HAP-1 (cell line): ENCODE measurements around the gene DOK5.
"Not testable (repeated sequence)": the region's sequence is repeated elsewhere in the genome, so short reads cannot be mapped to it uniquely, and the experiment has no call there.

Experiments
- DNase-seq, 2 experiments: peaks; one replicate each; pipeline ENCODE4 v3.0.0-alpha.2; 2016 to 2020; ENCODE audit warnings: low spot score in 2 of 2
- H3K27me3 ChIP-seq: fragments of 250-450 bp; sonication (Bioruptor Pico); 2 replicates; pipeline ENCODE4 v1.5.1; 2020; ENCODE audit warnings: low read depth, mild to moderate bottlenecking, moderate library complexity
- H3K36me3 ChIP-seq: fragments of 250-450 bp; sonication (Bioruptor Pico); replicated peaks from 2 replicates; pipeline ENCODE4 v1.5.1; 2020; ENCODE audit warnings: mild to moderate bottlenecking
- H3K4me1 ChIP-seq: fragments of 250-450 bp; sonication (Bioruptor Pico); 2 replicates; pipeline ENCODE4 v1.5.1; 2020; ENCODE audit warnings: mild to moderate bottlenecking
- H3K4me3 ChIP-seq: fragments of 250-450 bp; sonication (Bioruptor Pico); 2 replicates; pipeline ENCODE4 v1.5.1; 2020; ENCODE audit warnings: mild to moderate bottlenecking, moderate library complexity
- H3K9me3 ChIP-seq: fragments of 250-450 bp; sonication (Bioruptor Pico); 2 replicates; pipeline ENCODE4 v1.5.1; 2020; ENCODE audit warnings: mild to moderate bottlenecking, moderate library complexity
- in situ Hi-C: fragments of 300-500 bp; cut with MboI; formaldehyde crosslinking; loops from 3 replicates; pipeline ENCODE4 v1.14.3; 2020; ENCODE audit warnings: low sequenced_read_pairs, inconsistent platforms, mixed read lengths

DOK5 gene

GRCh38 chr20:54475334-54476168 lies at the start of gene DOK5:
Gene DOK5 (plus strand): TSS chr20:54475593. CDS start chr20:54475947, 354 bp downstream.
- no peak within 1 kb of the TSS; the same call in 1 of the 2 replicates for H3K4me3 ChIP-seq
- in situ Hi-C loops, result no loop called here

DNA sequence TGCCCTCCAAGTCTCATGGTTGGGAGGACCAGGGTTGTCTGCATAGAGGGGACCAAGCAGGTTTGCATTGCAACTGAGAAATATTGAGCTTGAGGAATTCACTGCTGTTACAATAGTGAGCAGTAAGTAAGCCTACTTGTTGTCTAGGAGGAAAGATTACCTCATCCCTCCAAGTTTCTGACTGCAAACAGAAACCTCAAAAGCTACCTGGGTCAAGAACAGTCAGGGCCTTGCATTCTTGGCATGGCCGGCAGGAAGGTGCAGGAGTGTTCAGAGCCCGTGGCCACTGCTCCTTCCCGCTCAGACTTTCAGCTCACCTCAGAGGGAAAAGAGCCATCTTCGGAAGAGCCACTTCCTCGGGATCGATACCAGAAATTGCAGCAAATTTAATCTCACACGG lies 46.0 kb upstream of the DOK5 start:
- Histone ChIP-seq H3K4me1 (no peaks in the 10 kb centered on the region), H3K36me3 (no peaks in the 10 kb centered on the region), H3K4me3 (no peak overlapping the region), H3K27me3 (no peaks in the 10 kb centered on the region), H3K9me3 (no peaks in the 10 kb centered on the region)
- DNase-seq, result no peak
- in situ Hi-C loops, result no loop called here

More at GRCh38 chr20:54475334-54476168, at the start of gene DOK5:
- Histone ChIP-seq H3K27me3 (peaks cover 39% of the 10 kb centered on the region), H3K4me1 (no peaks in the 10 kb centered on the region), H3K36me3 (no peaks in the 10 kb centered on the region), H3K9me3 (no peaks in the 10 kb centered on the region)
- DNase-seq, result no peak

DNA sequence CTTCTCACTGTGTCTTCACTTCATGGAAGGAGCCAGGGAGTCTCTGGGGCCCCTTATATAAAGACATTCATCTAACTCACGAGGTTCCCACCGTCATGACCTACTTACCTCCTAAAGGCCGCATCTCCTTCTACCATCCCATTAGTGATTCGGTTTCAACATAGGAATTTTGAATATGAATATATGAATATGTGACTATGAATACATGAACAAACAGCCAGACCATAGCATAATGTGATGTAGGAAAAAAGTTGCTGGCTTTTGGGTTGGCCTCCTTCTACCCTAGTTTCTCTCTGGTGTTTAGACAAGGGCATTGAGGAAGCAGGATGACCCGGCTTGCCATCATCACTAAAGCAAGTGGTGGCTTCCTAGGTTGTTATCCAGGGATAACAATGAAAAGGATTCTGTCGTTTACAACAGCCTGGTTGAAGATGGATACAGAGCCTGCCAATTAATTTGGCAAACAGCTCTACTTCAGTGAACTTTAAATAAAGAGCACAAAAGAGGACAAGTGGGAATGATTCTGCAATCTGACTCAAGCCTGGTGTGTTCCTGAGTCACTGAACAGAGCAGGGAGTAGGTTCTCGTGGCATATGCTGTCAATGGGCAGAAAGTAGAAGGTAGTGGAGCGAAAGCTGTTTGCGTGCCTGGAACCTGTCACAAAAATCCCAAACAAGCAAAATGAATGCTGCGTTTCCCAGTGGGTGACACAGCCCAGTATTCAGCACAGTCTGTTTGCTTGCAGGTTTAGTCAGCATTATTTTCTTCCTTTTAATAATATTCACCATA lies 44.0 kb upstream of the DOK5 start:
- Histone ChIP-seq H3K4me1 (no peaks in the 10 kb centered on the region), H3K4me3 (no peak overlapping the region), H3K36me3 (no peaks in the 10 kb centered on the region), H3K27me3 (no peaks in the 10 kb centered on the region), H3K9me3 (no peaks in the 10 kb centered on the region)
- DNase-seq, result no peak
- in situ Hi-C loops, result no loop called here

- Histone ChIP-seq H3K4me3 (no peak overlapping the region), H3K27me3 (no peaks in the 10 kb centered on the region), H3K36me3 (no peaks in the 10 kb centered on the region), H3K9me3 (no peaks in the 10 kb centered on the region), H3K4me1 (no peaks in the 10 kb centered on the region)
- in situ Hi-C loops, result no loop called here
- DNase-seq, result no peak
Observed at GRCh38 chr20:54432966-54433365, 42.4 kb upstream of the DOK5 start.

DNA sequence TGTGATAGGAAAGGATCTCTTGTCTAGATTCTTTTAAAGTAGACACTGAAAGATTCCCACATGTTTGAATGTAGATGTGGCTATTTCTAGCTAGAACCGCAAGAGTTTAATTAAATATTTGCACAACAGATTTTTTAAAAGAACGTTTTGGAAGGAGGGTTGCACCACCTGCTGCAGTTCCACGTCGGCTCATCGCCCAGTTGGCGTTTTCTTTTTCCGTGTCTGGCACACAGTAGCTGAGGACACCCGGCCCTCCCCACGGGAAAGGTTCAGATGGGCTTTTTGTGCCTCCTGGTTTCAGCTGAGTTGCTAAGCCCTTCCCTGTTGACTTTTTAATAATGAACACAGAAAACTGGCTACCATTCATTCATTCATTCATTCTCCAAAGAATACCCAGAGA lies 41.8 kb upstream of the DOK5 start:
- Histone ChIP-seq H3K36me3 (no peaks in the 10 kb centered on the region), H3K4me1 (no peaks in the 10 kb centered on the region), H3K4me3 (no peak overlapping the region), H3K27me3 (no peaks in the 10 kb centered on the region), H3K9me3 (no peaks in the 10 kb centered on the region)
- no peak for DNase-seq
- in situ Hi-C loops, result no loop called here

DNA sequence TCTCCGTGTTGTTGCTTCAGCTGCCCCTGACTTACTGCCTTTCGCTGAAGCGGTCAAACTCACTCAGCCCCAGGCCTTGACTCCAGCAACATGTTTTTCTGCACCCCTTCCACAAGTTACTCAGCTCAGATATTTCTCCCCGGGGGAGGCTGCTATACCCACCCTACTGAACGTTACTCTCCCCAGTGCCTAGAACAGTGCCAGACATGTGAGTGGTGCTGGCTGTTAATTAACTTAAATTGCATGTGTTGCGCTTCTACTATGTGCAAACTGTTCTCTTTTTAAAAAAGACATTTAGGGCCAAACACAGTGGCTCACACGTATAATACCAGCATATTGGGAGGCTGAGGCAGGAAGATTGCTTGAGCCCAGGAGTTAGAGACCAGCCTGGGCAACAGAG lies 41.2 kb upstream of the DOK5 start:
- H3K36me3 ChIP-seq, result no peaks in the 10 kb centered on the region
- DNase-seq, result no peak
- in situ Hi-C loops, result no loop called here
- H3K27me3 ChIP-seq, result no peaks in the 10 kb centered on the region
- no peaks in the 10 kb centered on the region for H3K9me3 ChIP-seq
- no peaks in the 10 kb centered on the region for H3K4me1 ChIP-seq
- H3K4me3 ChIP-seq, result no peak overlapping the region

- H3K4me1 ChIP-seq, result no peaks in the 10 kb centered on the region
- no peak for DNase-seq
- in situ Hi-C loops, result no loop called here
- no peaks in the 10 kb centered on the region for H3K9me3 ChIP-seq
- no peaks in the 10 kb centered on the region for H3K36me3 ChIP-seq
- H3K27me3 ChIP-seq, result no peaks in the 10 kb centered on the region
- no peak overlapping the region for H3K4me3 ChIP-seq
Observed at GRCh38 chr20:54435015-54435414, 40.4 kb upstream of the DOK5 start.

DNA sequence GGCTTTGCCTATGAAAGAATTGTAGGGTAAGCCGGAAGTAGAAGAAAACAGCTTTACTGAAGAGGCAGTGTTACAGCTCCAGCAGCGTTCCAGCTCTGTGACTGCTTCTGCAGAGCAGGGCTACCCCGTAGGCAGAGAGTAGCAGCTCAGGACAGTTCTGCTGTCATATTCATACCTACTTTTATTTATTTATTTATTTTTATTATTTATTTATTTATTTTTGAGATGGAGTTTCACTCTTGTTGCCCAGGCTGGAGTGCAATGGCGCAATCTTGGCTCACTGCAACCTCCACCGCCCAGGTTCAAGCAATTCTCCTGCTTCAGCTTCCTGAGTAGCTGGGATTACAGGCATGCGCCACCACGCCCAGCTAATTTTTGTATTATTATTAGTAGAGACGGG lies 39.0 kb upstream of the DOK5 start:
- H3K36me3 ChIP-seq, DNase-seq, in situ Hi-C loops, H3K4me1 ChIP-seq, H3K4me3 ChIP-seq, H3K9me3 ChIP-seq, H3K27me3 ChIP-seq: not testable (repeated sequence)

DNA sequence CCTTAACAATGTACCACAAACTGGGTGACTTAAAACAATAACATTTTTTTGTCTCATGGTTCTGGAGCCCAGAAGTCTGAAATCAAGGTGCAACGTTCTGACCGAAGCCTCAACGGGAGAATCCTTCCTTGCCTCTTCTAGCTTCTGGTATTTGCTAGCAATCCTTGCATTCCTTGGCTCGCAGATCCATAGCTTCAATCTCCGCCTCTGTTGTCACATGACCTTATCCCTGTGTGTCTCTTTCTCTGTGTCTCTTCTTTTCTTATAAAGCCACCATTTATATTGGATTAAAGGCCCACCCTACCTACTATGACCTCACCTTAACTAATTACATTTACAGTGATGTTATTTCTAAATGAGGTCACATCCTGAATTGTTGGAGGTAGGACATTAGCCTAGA lies 37.2 kb upstream of the DOK5 start:
- DNase-seq, result no peak
- in situ Hi-C loops, result no loop called here

GRCh38 chr20:54450207-54450606 lies 25.2 kb upstream of the DOK5 start:
- H3K4me1 ChIP-seq, result no peaks in the 10 kb centered on the region
- no peak overlapping the region for H3K4me3 ChIP-seq
- DNase-seq, result no peak
- no peaks in the 10 kb centered on the region for H3K27me3 ChIP-seq
- in situ Hi-C loops, result no loop called here
- H3K36me3 ChIP-seq, result no peaks in the 10 kb centered on the region
- no peaks in the 10 kb centered on the region for H3K9me3 ChIP-seq

More for the DNA sequence above, 37.2 kb upstream of the DOK5 start:
- H3K4me3 ChIP-seq, result no peak overlapping the region
- no peaks in the 10 kb centered on the region for H3K4me1 ChIP-seq
- H3K9me3 ChIP-seq, result no peaks in the 10 kb centered on the region
- no peaks in the 10 kb centered on the region for H3K36me3 ChIP-seq
- H3K27me3 ChIP-seq, result no peaks in the 10 kb centered on the region

GRCh38 chr20:54451171-54451570 lies 24.2 kb upstream of the DOK5 start:
- Histone ChIP-seq H3K9me3 (no peaks in the 10 kb centered on the region), H3K27me3 (no peaks in the 10 kb centered on the region), H3K4me3 (no peak overlapping the region), H3K36me3 (no peaks in the 10 kb centered on the region), H3K4me1 (no peaks in the 10 kb centered on the region)
- no peak for DNase-seq
- in situ Hi-C loops, result no loop called here

- DNase-seq, result no peak
- no peaks in the 10 kb centered on the region for H3K36me3 ChIP-seq
- in situ Hi-C loops, result no loop called here
- no peaks in the 10 kb centered on the region for H3K4me1 ChIP-seq
- H3K4me3 ChIP-seq, result no peak overlapping the region
- H3K9me3 ChIP-seq, result no peaks in the 10 kb centered on the region
- no peaks in the 10 kb centered on the region for H3K27me3 ChIP-seq
Observed at GRCh38 chr20:54452277-54452676, 23.1 kb upstream of the DOK5 start.

DNA sequence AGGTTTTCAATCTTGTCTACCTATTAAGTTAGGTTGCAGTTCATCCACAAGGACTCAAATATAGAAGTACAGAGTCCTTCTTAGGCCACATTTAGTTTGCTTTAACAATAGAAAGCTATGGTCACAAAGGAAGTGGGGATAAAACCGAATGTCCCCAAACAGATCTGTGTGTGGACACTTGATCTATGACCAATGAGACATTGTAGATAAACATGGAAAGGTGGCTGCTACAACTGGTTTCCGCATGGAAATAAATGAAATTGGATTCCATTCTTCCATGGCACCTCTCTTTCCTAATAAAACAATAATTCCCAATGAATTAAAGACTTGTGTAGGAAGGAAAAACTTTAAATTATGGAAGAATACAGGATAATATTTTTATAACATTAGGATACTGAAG lies 20.4 kb upstream of the DOK5 start:
- no peaks in the 10 kb centered on the region for H3K36me3 ChIP-seq
- H3K4me3 ChIP-seq, result no peak overlapping the region
- in situ Hi-C loops, result no loop called here
- DNase-seq, result no peak
- H3K27me3 ChIP-seq, result no peaks in the 10 kb centered on the region
- no peaks in the 10 kb centered on the region for H3K9me3 ChIP-seq
- H3K4me1 ChIP-seq, result no peaks in the 10 kb centered on the region

DNA sequence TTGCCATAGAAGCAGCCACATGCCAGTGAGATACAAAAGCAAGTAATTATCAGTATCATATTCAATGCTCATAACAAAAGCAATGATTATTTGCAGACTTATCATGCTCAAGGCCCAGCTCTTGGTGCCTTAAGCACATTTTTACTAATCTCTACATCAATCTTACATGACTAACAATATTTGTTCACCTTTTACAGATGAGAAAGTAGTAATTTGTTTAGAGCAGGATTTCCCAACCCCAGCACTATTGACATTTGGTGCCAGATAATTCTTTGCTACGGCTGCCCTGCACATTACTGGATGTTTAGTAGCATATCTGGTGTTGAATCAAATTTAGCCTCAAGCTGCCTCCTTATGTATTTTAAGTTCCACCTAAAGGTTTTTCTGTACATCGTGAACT lies 19.0 kb upstream of the DOK5 start:
- in situ Hi-C loops, result no loop called here
- Histone ChIP-seq H3K4me1 (no peaks in the 10 kb centered on the region), H3K36me3 (no peaks in the 10 kb centered on the region), H3K27me3 (no peaks in the 10 kb centered on the region), H3K4me3 (no peak overlapping the region), H3K9me3 (no peaks in the 10 kb centered on the region)
- no peak for DNase-seq
